ENCODE measurements around the gene TNFSF11. TPM values are rescaled to one million over a fixed set of nuclear protein-coding genes. Genes with fewer than 3 reads are reported as not detected.

Gene TNFSF11
- not detected in 2 replicates for total RNA-seq

GRCh38 chr13:42574011-42574410 lies at the start of gene TNFSF11:
Gene TNFSF11, plus strand, starts transcription at chr13:42574152. Its CDS starts 152 bp downstream, at chr13:42574304.

Other genes starting within 250 kb of the TNFSF11 start
- not detected in 2 replicates for gene FAM216B, start 207.4 kb downstream of the TNFSF11 start, total RNA-seq